ENCODE results near the gene SPATA13. TPM values are rescaled to one million over a fixed set of nuclear protein-coding genes. Genes with fewer than 3 reads are reported as not detected.

SPATA13 gene
- total RNA-seq, 1 donor from 2014 or later: 8.0 TPM

GRCh38 chr13:24355103-24355502, 194.6 kb downstream of the SPATA13 start:
- DNase-seq (ENCODE audit: low read depth, low spot score): no peak

GRCh38 chr13:24356270-24356669, 195.8 kb downstream of the SPATA13 start:
- DNase-seq (ENCODE audit: low read depth, low spot score): no peak

Other genes starting within 250 kb of the SPATA13 start
- not detected in 2 replicates for gene C1QTNF9, start 148.9 kb downstream of the SPATA13 start, total RNA-seq

Measured in pulmonary artery endothelial cell (primary cell).